Measurements from ENCODE around the gene ZNF143. TPM values are rescaled to one million over a fixed set of nuclear protein-coding genes. Genes with fewer than 3 reads are reported as not detected.

The ZNF143 gene
- total and polyA plus RNA-seq, 2 of the 13 experiments (the other 11 are each of a cell fraction or from before 2014, with no cell fraction given), result 22.4 to 35.6 TPM

DNA sequence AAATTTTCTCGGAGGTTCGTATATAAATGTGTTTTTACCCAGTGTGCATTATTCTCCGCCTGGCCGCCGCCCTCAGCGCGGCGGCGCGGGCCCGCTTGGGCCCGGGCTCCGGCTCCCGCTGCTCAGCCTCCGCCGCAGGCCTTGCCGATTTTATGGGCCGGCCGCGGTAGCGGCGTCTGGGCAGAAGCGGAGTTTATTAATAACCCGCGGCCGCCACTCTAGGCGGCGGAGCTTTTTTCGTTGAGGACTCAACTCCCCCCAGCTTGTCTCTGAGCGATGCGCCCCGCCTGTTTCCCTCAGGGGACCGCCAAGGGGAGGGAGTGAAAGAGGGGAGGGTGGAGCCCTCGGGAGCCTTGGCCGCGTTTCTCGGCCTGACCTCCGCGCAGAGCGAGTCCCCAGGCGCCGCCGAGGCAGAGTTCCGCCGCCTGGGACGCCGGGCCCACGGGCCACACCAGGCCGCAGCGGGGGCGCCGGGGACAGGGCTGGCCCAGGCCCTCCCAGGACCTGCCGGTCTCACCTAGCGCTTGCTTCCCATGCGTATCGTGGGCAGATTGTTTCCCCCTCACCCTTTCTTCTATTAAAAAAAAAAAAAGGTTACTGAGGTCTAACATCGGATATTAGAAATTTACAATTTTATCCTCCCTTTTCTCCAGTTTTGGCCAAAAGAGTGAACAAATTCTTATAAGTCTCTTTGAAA, 399 bp downstream of the ZNF143 start (continued):
- TF ChIP-seq, protein P1, sequence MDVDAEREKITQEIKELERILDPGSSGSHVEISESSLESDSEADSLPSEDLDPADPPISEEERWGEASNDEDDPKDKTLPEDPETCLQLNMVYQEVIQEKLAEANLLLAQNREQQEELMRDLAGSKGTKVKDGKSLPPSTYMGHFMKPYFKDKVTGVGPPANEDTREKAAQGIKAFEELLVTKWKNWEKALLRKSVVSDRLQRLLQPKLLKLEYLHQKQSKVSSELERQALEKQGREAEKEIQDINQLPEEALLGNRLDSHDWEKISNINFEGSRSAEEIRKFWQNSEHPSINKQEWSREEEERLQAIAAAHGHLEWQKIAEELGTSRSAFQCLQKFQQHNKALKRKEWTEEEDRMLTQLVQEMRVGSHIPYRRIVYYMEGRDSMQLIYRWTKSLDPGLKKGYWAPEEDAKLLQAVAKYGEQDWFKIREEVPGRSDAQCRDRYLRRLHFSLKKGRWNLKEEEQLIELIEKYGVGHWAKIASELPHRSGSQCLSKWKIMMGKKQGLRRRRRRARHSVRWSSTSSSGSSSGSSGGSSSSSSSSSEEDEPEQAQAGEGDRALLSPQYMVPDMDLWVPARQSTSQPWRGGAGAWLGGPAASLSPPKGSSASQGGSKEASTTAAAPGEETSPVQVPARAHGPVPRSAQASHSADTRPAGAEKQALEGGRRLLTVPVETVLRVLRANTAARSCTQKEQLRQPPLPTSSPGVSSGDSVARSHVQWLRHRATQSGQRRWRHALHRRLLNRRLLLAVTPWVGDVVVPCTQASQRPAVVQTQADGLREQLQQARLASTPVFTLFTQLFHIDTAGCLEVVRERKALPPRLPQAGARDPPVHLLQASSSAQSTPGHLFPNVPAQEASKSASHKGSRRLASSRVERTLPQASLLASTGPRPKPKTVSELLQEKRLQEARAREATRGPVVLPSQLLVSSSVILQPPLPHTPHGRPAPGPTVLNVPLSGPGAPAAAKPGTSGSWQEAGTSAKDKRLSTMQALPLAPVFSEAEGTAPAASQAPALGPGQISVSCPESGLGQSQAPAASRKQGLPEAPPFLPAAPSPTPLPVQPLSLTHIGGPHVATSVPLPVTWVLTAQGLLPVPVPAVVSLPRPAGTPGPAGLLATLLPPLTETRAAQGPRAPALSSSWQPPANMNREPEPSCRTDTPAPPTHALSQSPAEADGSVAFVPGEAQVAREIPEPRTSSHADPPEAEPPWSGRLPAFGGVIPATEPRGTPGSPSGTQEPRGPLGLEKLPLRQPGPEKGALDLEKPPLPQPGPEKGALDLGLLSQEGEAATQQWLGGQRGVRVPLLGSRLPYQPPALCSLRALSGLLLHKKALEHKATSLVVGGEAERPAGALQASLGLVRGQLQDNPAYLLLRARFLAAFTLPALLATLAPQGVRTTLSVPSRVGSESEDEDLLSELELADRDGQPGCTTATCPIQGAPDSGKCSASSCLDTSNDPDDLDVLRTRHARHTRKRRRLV (CRISPR knock-in tag; IDR thresholded peaks at IDR 0.05), result no peak
- no peak for TF ChIP-seq ATF7 (IDR thresholded peaks at IDR 0.05)
- TF ChIP-seq ATF7 (CRISPR knock-in tag; IDR thresholded peaks at IDR 0.05), result no peak
- TF ChIP-seq ZNF333 (CRISPR knock-in tag; IDR thresholded peaks at IDR 0.05; ENCODE audit: borderline replicate concordance), result no peak
- TF ChIP-seq ZBTB1 (CRISPR knock-in tag; IDR thresholded peaks at IDR 0.05; ENCODE audit: borderline replicate concordance), result no peak
- TF ChIP-seq EED (CRISPR knock-in tag; IDR thresholded peaks at IDR 0.05), result 0 out of 2 replicates have a peak, but pooled peaks have one; percentile 18
- TF ChIP-seq ZSCAN20 (CRISPR knock-in tag; IDR thresholded peaks at IDR 0.05; ENCODE audit: borderline replicate concordance), result peak; percentile 55; the same call in 1 of the 2 replicates
- peak; percentile 96 for TF ChIP-seq ZFX (CRISPR knock-in tag; IDR thresholded peaks at IDR 0.05; ENCODE audit: low read depth)
- TF ChIP-seq PRMT3 (CRISPR knock-in tag; IDR thresholded peaks at IDR 0.05; ENCODE audit: borderline replicate concordance, low read depth), result no peak
- 0 out of 2 replicates have a peak, but pooled peaks have one; percentile 21 for TF ChIP-seq CBFB (CRISPR knock-in tag; IDR thresholded peaks at IDR 0.05)
- TF ChIP-seq MEF2D (CRISPR knock-in tag; IDR thresholded peaks at IDR 0.05), result no peak
- no peak for TF ChIP-seq ZSCAN12 (CRISPR knock-in tag; IDR thresholded peaks at IDR 0.05)
- TF ChIP-seq SRSF4 (IDR thresholded peaks at IDR 0.05; ENCODE audit: low read depth, low read length, poor library complexity, severe bottlenecking), result peak; percentile 71
- TF ChIP-seq PHF20 (CRISPR knock-in tag; IDR thresholded peaks at IDR 0.05), result no peak; the same call in 1 of the 2 replicates
- TF ChIP-seq DMAP1 (CRISPR knock-in tag; IDR thresholded peaks at IDR 0.05), result no peak
- TF ChIP-seq ZFAT (CRISPR knock-in tag; conservative IDR thresholded peaks at IDR 0.05), result no peak
- no peak for TF ChIP-seq SP2 (CRISPR knock-in tag; IDR thresholded peaks at IDR 0.05)
- no peak for TF ChIP-seq MNT (IDR thresholded peaks at IDR 0.05)
- TF ChIP-seq, protein P2, sequence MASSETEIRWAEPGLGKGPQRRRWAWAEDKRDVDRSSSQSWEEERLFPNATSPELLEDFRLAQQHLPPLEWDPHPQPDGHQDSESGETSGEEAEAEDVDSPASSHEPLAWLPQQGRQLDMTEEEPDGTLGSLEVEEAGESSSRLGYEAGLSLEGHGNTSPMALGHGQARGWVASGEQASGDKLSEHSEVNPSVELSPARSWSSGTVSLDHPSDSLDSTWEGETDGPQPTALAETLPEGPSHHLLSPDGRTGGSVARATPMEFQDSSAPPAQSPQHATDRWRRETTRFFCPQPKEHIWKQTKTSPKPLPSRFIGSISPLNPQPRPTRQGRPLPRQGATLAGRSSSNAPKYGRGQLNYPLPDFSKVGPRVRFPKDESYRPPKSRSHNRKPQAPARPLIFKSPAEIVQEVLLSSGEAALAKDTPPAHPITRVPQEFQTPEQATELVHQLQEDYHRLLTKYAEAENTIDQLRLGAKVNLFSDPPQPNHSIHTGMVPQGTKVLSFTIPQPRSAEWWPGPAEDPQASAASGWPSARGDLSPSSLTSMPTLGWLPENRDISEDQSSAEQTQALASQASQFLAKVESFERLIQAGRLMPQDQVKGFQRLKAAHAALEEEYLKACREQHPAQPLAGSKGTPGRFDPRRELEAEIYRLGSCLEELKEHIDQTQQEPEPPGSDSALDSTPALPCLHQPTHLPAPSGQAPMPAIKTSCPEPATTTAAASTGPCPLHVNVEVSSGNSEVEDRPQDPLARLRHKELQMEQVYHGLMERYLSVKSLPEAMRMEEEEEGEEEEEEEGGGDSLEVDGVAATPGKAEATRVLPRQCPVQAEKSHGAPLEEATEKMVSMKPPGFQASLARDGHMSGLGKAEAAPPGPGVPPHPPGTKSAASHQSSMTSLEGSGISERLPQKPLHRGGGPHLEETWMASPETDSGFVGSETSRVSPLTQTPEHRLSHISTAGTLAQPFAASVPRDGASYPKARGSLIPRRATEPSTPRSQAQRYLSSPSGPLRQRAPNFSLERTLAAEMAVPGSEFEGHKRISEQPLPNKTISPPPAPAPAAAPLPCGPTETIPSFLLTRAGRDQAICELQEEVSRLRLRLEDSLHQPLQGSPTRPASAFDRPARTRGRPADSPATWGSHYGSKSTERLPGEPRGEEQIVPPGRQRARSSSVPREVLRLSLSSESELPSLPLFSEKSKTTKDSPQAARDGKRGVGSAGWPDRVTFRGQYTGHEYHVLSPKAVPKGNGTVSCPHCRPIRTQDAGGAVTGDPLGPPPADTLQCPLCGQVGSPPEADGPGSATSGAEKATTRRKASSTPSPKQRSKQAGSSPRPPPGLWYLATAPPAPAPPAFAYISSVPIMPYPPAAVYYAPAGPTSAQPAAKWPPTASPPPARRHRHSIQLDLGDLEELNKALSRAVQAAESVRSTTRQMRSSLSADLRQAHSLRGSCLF (CRISPR knock-in tag; IDR thresholded peaks at IDR 0.05; ENCODE audit: borderline replicate concordance), result no peak
